HCT116 (cell line): ENCODE results near the gene RGP1. TPM values are rescaled to one million over a fixed set of nuclear protein-coding genes. Genes with fewer than 3 reads are reported as not detected.

Experiments
- ATAC-seq: fragments of 200-7000 bp; cut with Tn5 transposase; 2 replicates; pipeline ENCODE4 v1.9.1; 2020; ENCODE audit warnings: mild to moderate bottlenecking, moderate library complexity
- BruUV-seq: library from RNA; stranded (reverse); fragments of 400-500 nt; replicated peaks from 2 replicates; lab custom pipeline; 2021; lab: Mats Ljungman, UMichigan
- CTCF ChIA-PET: fragments of 300-600 bp; sonication (Branson Sonifier 250); formaldehyde crosslinking; loops from one replicate; lab custom pipeline; 2021; ENCODE audit warnings: antibody characterized with exemption; lab: Charles Lee
- POLR2A ChIA-PET: fragments of 300-600, 350-600 bp; sonication (Branson Sonifier 250); formaldehyde crosslinking; loops from one replicate; lab custom pipeline; 2021; ENCODE audit warnings: antibody characterized with exemption; lab: Charles Lee
- RAD21 ChIA-PET, 2 experiments: fragments of 300-600 bp; sonication (Branson Sonifier 250); formaldehyde crosslinking; loops; one replicate each; lab custom pipeline; 2023; ENCODE audit warnings: low total read pairs in 2 of 2; ENCODE audit not compliant: uncharacterized antibody in 2 of 2, unreplicated experiment in 2 of 2, low non-redundant PET in 1 of 2; lab: Charles Lee
- DNase-seq: peaks from one replicate; pipeline ENCODE4 v3.0.0-alpha.2; 2010; ENCODE audit warnings: low read depth, low spot score
- H2AFZ ChIP-seq: fragments of 200-600 bp; shearing (Covaris generic), sonication (generic); 2 replicates; pipeline ENCODE4 v1.6.1; 2017; ENCODE audit warnings: low read depth, mixed run types, mixed read lengths, antibody characterized with exemption, low read length; ENCODE audit not compliant: poor library complexity, severe bottlenecking
- H3K27ac ChIP-seq: 2 replicates; pipeline ENCODE4 v1.5.1; 2012; ENCODE audit warnings: low read depth, low read length
- H3K27me3 ChIP-seq: fragments of 200-600 bp; sonication (generic); 2 replicates; pipeline ENCODE4 v1.6.1; 2016; ENCODE audit warnings: mixed run types, low read length, mixed read lengths; ENCODE audit not compliant: insufficient read depth
- H3K36me3 ChIP-seq, 2 experiments: fragments of 200-500 bp in 1 of 2; fragments of 200-600 bp in 1 of 2; sonication (Bioruptor generic) in 1 of 2; sonication (generic) in 1 of 2; 2 replicates each; pipeline versions ENCODE4 v1.5.1 to v1.6.1; 2014 to 2016; ENCODE audit warnings: low read length in 2 of 2, inconsistent platforms in 1 of 2, mixed read lengths in 1 of 2, mixed run types in 1 of 2; ENCODE audit not compliant: insufficient read depth in 2 of 2, control insufficient read depth in 1 of 2
- H3K4me1 ChIP-seq, 2 experiments: fragments of 200-600 bp in 1 of 2; sonication (generic) in 1 of 2; 2 replicates each; pipeline versions ENCODE4 v1.5.1 to v1.6.1; 2012 to 2017; ENCODE audit warnings: low read length in 2 of 2, inconsistent platforms in 1 of 2, mild to moderate bottlenecking in 1 of 2, mixed read lengths in 1 of 2, mixed run types in 1 of 2, moderate library complexity in 1 of 2; ENCODE audit not compliant: insufficient read depth in 2 of 2, control insufficient read depth in 1 of 2
- H3K4me2 ChIP-seq: fragments of 200-600 bp; sonication (generic); 2 replicates; pipeline ENCODE4 v1.6.1; 2017; ENCODE audit warnings: mixed run types, low read length, mixed read lengths
- H3K4me3 ChIP-seq, 2 experiments: fragments of 200-600 bp in 1 of 2; sonication (generic) in 1 of 2; replicated peaks in 1 of 2; 2 replicates each; pipeline ENCODE4 v1.5.1; 2011 to 2016; ENCODE audit warnings: low read length in 2 of 2, control low read depth in 1 of 2, low read depth in 1 of 2, mild to moderate bottlenecking in 1 of 2, mixed read lengths in 1 of 2, mixed run types in 1 of 2
- H3K79me2 ChIP-seq: fragments of 200-600 bp; sonication (generic); 2 replicates; pipeline ENCODE4 v1.6.1; 2017; ENCODE audit warnings: mild to moderate bottlenecking, mixed run types, low read length, moderate library complexity, mixed read lengths; ENCODE audit not compliant: insufficient read depth
- H3K9ac ChIP-seq: fragments of 200-600 bp; sonication (generic); 2 replicates; pipeline ENCODE4 v1.6.1; 2016; ENCODE audit warnings: low read length, mixed read lengths
- H3K9me2 ChIP-seq: fragments of 200-600 bp; sonication (generic), shearing (Covaris generic); 2 replicates; pipeline ENCODE4 v1.6.1; 2017; ENCODE audit warnings: mixed run types, mild to moderate bottlenecking, moderate library complexity; ENCODE audit not compliant: insufficient read depth
- H3K9me3 ChIP-seq, 2 experiments: fragments of 200-500 bp in 1 of 2; fragments of 200-600 bp in 1 of 2; sonication (Bioruptor generic) in 1 of 2; sonication (generic) in 1 of 2; 2 replicates each; pipeline ENCODE4 v1.6.1; 2014 to 2017; ENCODE audit warnings: low read length in 2 of 2, mixed read lengths in 2 of 2, inconsistent platforms in 1 of 2, low read depth in 1 of 2, mild to moderate bottlenecking in 1 of 2, mixed run types in 1 of 2, moderate library complexity in 1 of 2; ENCODE audit not compliant: control insufficient read depth in 1 of 2, insufficient read depth in 1 of 2
- H4K20me1 ChIP-seq: fragments of 200-600 bp; sonication (generic), shearing (Covaris generic); 2 replicates; pipeline ENCODE4 v1.6.1; 2017; ENCODE audit warnings: mixed run types, mild to moderate bottlenecking, moderate library complexity; ENCODE audit not compliant: insufficient read depth
- CEBPB ChIP-seq: IDR thresholded peaks from 2 replicates; pipeline ENCODE4 v1.6.1; 2012; ENCODE audit warnings: low read depth
- CTCF ChIP-seq, 3 experiments: fragments of 200-600 bp in 1 of 3; sonication (generic) in 1 of 3; IDR thresholded peaks in 2 of 3; conservative IDR thresholded peaks in 1 of 3; 2 replicates each; pipeline ENCODE4 v1.5.1; 2012 to 2017; ENCODE audit warnings: low read depth in 2 of 3, low read length in 2 of 3, antibody characterized with exemption in 1 of 3, borderline replicate concordance in 1 of 3, control low read depth in 1 of 3, mild to moderate bottlenecking in 1 of 3, mixed read lengths in 1 of 3, mixed run types in 1 of 3, moderate library complexity in 1 of 3; ENCODE audit not compliant: insufficient read depth in 1 of 3
- EGR1 ChIP-seq: IDR thresholded peaks from 2 replicates; pipeline ENCODE4 v1.6.1; 2012; ENCODE audit warnings: low read depth
- EZH2phosphoT487 ChIP-seq: fragments of 200-600 bp; IDR thresholded peaks from 2 replicates; pipeline ENCODE4 v1.6.1; 2018; ENCODE audit warnings: antibody characterized with exemption, borderline replicate concordance
- FOSL1 ChIP-seq: IDR thresholded peaks from 2 replicates; pipeline ENCODE4 v1.6.1; 2012; ENCODE audit warnings: low read depth
- POLR2A ChIP-seq: IDR thresholded peaks from 2 replicates; pipeline ENCODE4 v1.7.0; 2011; ENCODE audit warnings: borderline replicate concordance; ENCODE audit not compliant: insufficient read depth, insufficient read length; ENCODE audit errors: extremely low read depth
- RAD21 ChIP-seq: IDR thresholded peaks from 2 replicates; pipeline ENCODE4 v1.6.1; 2012; ENCODE audit warnings: low read depth, mild to moderate bottlenecking
- TCF7L2 ChIP-seq: IDR thresholded peaks from 2 replicates; pipeline ENCODE4 v1.7.0; 2011; ENCODE audit warnings: borderline replicate concordance, inconsistent platforms; ENCODE audit not compliant: insufficient read depth, insufficient read length; ENCODE audit errors: extremely low read depth
- ZBTB33 ChIP-seq: IDR thresholded peaks from 2 replicates; pipeline ENCODE4 v1.6.1; 2011; ENCODE audit warnings: mild to moderate bottlenecking, low read length, moderate library complexity; ENCODE audit not compliant: insufficient replicate concordance; ENCODE audit errors: extremely low read depth
- ZFX ChIP-seq: fragments of 450-650 bp; IDR thresholded peaks from 2 replicates; pipeline ENCODE4 v1.6.1; 2017
- intact Hi-C: fragments of 100-400 bp; cut with micrococcal nuclease; formaldehyde crosslinking; loops from 2 replicates; pipeline ENCODE4 v1.10.0; 2022
- total RNA-seq: library from RNA; stranded (reverse); gene quantifications from one replicate; pipeline ENCODE4 v1.2.1, GENCODE V29; 2021; ENCODE audit not compliant: unreplicated experiment
- TF ChIP-seq, protein P1 (sequence below): IDR thresholded peaks from 2 replicates; pipeline ENCODE4 v1.6.1; 2012
- TF ChIP-seq, protein P2 (sequence below): IDR thresholded peaks from 2 replicates; pipeline ENCODE4 v1.6.1; 2012; ENCODE audit warnings: low read depth

The RGP1 gene
- total RNA-seq, 1 experiment from 2014 or later = 32.6 TPM

DNA sequence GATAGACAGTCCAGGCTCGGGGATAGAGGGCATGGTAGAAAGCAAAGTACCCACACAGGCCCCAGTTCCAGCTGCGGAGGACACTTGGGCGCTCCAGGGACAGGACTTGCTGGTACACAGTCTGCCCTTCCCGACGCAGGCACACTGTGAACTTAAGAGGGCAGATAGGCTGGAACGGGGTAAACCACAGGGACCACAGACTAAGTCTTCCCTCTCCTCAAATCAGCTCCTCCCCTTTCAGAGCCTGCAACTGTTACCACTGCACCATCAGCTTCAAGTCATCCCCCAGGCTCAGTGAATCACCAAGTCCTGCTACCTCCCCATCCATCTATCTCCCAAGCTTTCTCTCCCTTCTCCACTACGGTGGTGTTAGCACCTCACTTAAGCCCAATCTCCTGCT is 7.3 kb upstream of the RGP1 start:
- H3K4me2 ChIP-seq = no peak overlapping the region
- RAD21 ChIA-PET = no interaction called here
- intact Hi-C loops = no loop called here
- TF ChIP-seq, protein P1, sequence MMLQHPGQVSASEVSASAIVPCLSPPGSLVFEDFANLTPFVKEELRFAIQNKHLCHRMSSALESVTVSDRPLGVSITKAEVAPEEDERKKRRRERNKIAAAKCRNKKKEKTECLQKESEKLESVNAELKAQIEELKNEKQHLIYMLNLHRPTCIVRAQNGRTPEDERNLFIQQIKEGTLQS = no peak
- no peak overlapping the region for H3K4me3 ChIP-seq
- no peaks in the 10 kb centered on the region for H3K27me3 ChIP-seq
- H3K9me2 ChIP-seq = no peaks in the 10 kb centered on the region
- peaks cover 3% of the 10 kb centered on the region in 2 experiments; a peak in 3 of 4 replicates for H3K4me1 ChIP-seq
- H2AFZ ChIP-seq = no peak overlapping the region
- no peak overlapping the region for H3K9ac ChIP-seq
- BruUV-seq = no TSS peak
- no peaks in the 10 kb centered on the region for H4K20me1 ChIP-seq
- peaks cover 43% of the 10 kb centered on the region for H3K79me2 ChIP-seq
- H3K36me3 ChIP-seq = peaks cover 58 to 66% of the 10 kb centered on the region in 2 experiments
- ATAC-seq (no peak; the same call in 1 of the 2 replicates), DNase-seq (no peak)
- POLR2A ChIA-PET = no interaction called here
- no peak overlapping the region for H3K27ac ChIP-seq
- H3K9me3 ChIP-seq = no peaks in the 10 kb centered on the region
- CTCF ChIA-PET = interaction anchor here (1.0 kb wide), 1 partner anchor 9 kb away, joined by 3 read pairs; the partner anchor contains the start of gene CREB3

GRCh38 chr9:35743452-35743851 is 5.6 kb upstream of the RGP1 start:
- Histone ChIP-seq H3K4me2 (no peak overlapping the region), H3K4me1 (peaks cover 15 to 17% of the 10 kb centered on the region in 2 experiments), H3K79me2 (peaks cover 60% of the 10 kb centered on the region), H3K27me3 (no peaks in the 10 kb centered on the region), H3K36me3 (peaks cover 50 to 57% of the 10 kb centered on the region in 2 experiments), H3K9me3 (no peaks in the 10 kb centered on the region), H4K20me1 (peaks cover 7% of the 10 kb centered on the region; the same call in 1 of the 2 replicates), H3K27ac (no peak overlapping the region), H3K9ac (no peak overlapping the region), H2AFZ (no peak overlapping the region), H3K4me3 (no peak overlapping the region), H3K9me2 (no peaks in the 10 kb centered on the region)
- intact Hi-C loops = no loop called here
- ChIA-PET RAD21 (no interaction called here), POLR2A (no interaction called here), CTCF (interaction anchor here (1.1 kb wide), 1 partner anchor 13 kb away, joined by 3 read pairs; no protein-coding TSS in a partner anchor)
- BruUV-seq = no TSS peak
- ATAC-seq = no peak
- no peak for DNase-seq
- TF ChIP-seq POLR2A = no peak
- no peak for TF ChIP-seq TCF7L2
- TF ChIP-seq, protein P2, sequence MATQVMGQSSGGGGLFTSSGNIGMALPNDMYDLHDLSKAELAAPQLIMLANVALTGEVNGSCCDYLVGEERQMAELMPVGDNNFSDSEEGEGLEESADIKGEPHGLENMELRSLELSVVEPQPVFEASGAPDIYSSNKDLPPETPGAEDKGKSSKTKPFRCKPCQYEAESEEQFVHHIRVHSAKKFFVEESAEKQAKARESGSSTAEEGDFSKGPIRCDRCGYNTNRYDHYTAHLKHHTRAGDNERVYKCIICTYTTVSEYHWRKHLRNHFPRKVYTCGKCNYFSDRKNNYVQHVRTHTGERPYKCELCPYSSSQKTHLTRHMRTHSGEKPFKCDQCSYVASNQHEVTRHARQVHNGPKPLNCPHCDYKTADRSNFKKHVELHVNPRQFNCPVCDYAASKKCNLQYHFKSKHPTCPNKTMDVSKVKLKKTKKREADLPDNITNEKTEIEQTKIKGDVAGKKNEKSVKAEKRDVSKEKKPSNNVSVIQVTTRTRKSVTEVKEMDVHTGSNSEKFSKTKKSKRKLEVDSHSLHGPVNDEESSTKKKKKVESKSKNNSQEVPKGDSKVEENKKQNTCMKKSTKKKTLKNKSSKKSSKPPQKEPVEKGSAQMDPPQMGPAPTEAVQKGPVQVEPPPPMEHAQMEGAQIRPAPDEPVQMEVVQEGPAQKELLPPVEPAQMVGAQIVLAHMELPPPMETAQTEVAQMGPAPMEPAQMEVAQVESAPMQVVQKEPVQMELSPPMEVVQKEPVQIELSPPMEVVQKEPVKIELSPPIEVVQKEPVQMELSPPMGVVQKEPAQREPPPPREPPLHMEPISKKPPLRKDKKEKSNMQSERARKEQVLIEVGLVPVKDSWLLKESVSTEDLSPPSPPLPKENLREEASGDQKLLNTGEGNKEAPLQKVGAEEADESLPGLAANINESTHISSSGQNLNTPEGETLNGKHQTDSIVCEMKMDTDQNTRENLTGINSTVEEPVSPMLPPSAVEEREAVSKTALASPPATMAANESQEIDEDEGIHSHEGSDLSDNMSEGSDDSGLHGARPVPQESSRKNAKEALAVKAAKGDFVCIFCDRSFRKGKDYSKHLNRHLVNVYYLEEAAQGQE = no peak
- TF ChIP-seq CTCF (IDR thresholded peaks at IDR 0.05 in 2 of 3, conservative IDR thresholded peaks at IDR 0.05 in 1 of 3; ENCODE audit: borderline replicate concordance in 1 of 3, insufficient read depth in 1 of 3, low read depth in 2 of 3, low read length in 2 of 3) = no peak
- no peak for TF ChIP-seq RAD21
- TF ChIP-seq ZBTB33 = no peak
- TF ChIP-seq EGR1 = no peak
- TF ChIP-seq CEBPB = no peak
- TF ChIP-seq ZFX = no peak
- no peak for TF ChIP-seq FOSL1
- TF ChIP-seq EZH2phosphoT487 = no peak
